Measurements from ENCODE around the gene RPS18. TPM values are rescaled to one million over a fixed set of nuclear protein-coding genes. Genes with fewer than 3 reads are reported as not detected.

Gene RPS18
- total RNA-seq, 1 experiment from 2014 or later, result 3,216 TPM

- H3K27me3 ChIP-seq (ENCODE audit: insufficient read depth, low read length), result no peaks in the 10 kb centered on the region; the same call in 1 of the 2 replicates
- H3K23ac ChIP-seq (ENCODE audit: insufficient read length, low read depth, low read length), result no peak overlapping the region
- no peaks in the 10 kb centered on the region for H4K20me1 ChIP-seq (ENCODE audit: control insufficient read depth, insufficient read depth, insufficient read length)
- no peak overlapping the region for H3K4me3 Mint-ChIP-seq
- H3K14ac ChIP-seq (ENCODE audit: insufficient read depth, low read length), result no peak overlapping the region
- H2AK5ac ChIP-seq (ENCODE audit: insufficient read length, low read length), result no peak overlapping the region
- H3K27ac ChIP-seq (ENCODE audit: insufficient read length, low read depth, low read length), result no peak overlapping the region
- H3K4ac ChIP-seq (ENCODE audit: low read depth, low read length), result no peak overlapping the region
- H3K27ac Mint-ChIP-seq, result no peak overlapping the region
- H3K56ac ChIP-seq (ENCODE audit: insufficient read length, low read depth, low read length), result no peak overlapping the region
- H2AFZ ChIP-seq (ENCODE audit: low read length), result no peak overlapping the region
- H3K36me3 Mint-ChIP-seq (ENCODE audit: insufficient read depth in 1 of 3, low read depth in 3 of 3), result no peaks in the 10 kb centered on the region
- H3K9me3 ChIP-seq (ENCODE audit: control insufficient read depth, low read depth, low read length), result no peaks in the 10 kb centered on the region
- peaks cover 85% of the 10 kb centered on the region for H3K27me3 Mint-ChIP-seq (ENCODE audit: low read depth)
- no peak overlapping the region for H3T11ph ChIP-seq (ENCODE audit: low read length)
- no peaks in the 10 kb centered on the region for H3K9me3 Mint-ChIP-seq
- H2BK5ac ChIP-seq (ENCODE audit: insufficient read length, low read length), result no peak overlapping the region
- no peaks in the 10 kb centered on the region for H3K23me2 ChIP-seq (ENCODE audit: insufficient read length, low read depth, low read length, poor library complexity, severe bottlenecking)
- H3K9ac ChIP-seq (ENCODE audit: extremely low read depth, insufficient read length, low read length), result no peak overlapping the region
- H3K79me2 ChIP-seq (ENCODE audit: insufficient read depth, low read length), result no peaks in the 10 kb centered on the region
- H2BK120ac ChIP-seq (ENCODE audit: low read depth, low read length, poor library complexity, severe bottlenecking), result no peak overlapping the region
- H3K18ac ChIP-seq (ENCODE audit: insufficient read length, low read depth, low read length), result no peak overlapping the region
- H2BK20ac ChIP-seq (ENCODE audit: low read depth, low read length, poor library complexity, severe bottlenecking), result no peak overlapping the region
- no peak overlapping the region for H4K8ac ChIP-seq (replicated peaks; ENCODE audit: insufficient read length, low read depth, low read length)
- H4K91ac ChIP-seq (ENCODE audit: insufficient read length, low read depth, low read length), result no peak overlapping the region
- no CpG with 5 or more reads among the region's 3 CpGs for WGBS (ENCODE audit: extremely low coverage, insufficient read length, low lambda C conversion rate)
- H4K5ac ChIP-seq (ENCODE audit: insufficient read length, low read depth, low read length), result no peak overlapping the region
- H3K4me1 Mint-ChIP-seq, result no peaks in the 10 kb centered on the region
- no peaks in the 10 kb centered on the region for H3K4me1 ChIP-seq (ENCODE audit: insufficient read depth, low read length)
- H3K79me1 ChIP-seq (ENCODE audit: insufficient read depth, low read depth, low read length, poor library complexity, severe bottlenecking), result no peaks in the 10 kb centered on the region
- no peak for TF ChIP-seq CTCF (conservative IDR thresholded peaks at IDR 0.05)
- H2BK15ac ChIP-seq (ENCODE audit: low read depth, low read length), result no peak overlapping the region
- no peak for DNase-seq
- no peak overlapping the region for H2BK12ac ChIP-seq (ENCODE audit: insufficient read length, low read depth, low read length)
- H3K4me2 ChIP-seq (ENCODE audit: insufficient read depth, insufficient read length, low read length), result no peak overlapping the region
These were observed 29.9 kb upstream of the RPS18 start for GRCh38 chr6:33241968-33242367.

Measured in H9 (cell line).